MM.1S (cell line): ENCODE results near the gene F5.

ENCODE experiments used
- CTCF ChIP-seq: fragments of 300-600 bp; sonication (generic); IDR thresholded peaks from 2 replicates; pipeline ENCODE4 v1.5.1; 2016; ENCODE audit warnings: antibody characterized with exemption, low read length, mixed read lengths
- EZH2phosphoT487 ChIP-seq: fragments of 300-600 bp; sonication (generic); IDR thresholded peaks from 2 replicates; pipeline ENCODE4 v1.6.1; 2018; ENCODE audit warnings: antibody characterized with exemption, low read length

- TF ChIP-seq CTCF (no peak), EZH2phosphoT487 (no peak)
These were observed 98.1 kb downstream of the F5 start for GRCh38 chr1:169488157-169488556.
